Activated CD4-positive, alpha-beta T cell treated with anti-CD3 and anti-CD28 coated beads, Interleukin-2, amount 10 ng/mL, durations not matched to agents 24 days and 14 days (primary cell): ENCODE data around the gene CTNNBL1. TPM values are rescaled to one million over a fixed set of nuclear protein-coding genes. Genes with fewer than 3 reads are reported as not detected.

Experiments used
- DNase-seq: peaks from one replicate; pipeline ENCODE4 v3.0.0; 2022
- H3K27ac Mint-ChIP-seq: one replicate; pipeline ENCODE4 v1.8.0; 2022; ENCODE audit warnings: mild to moderate bottlenecking, mixed read lengths
- H3K27me3 Mint-ChIP-seq: one replicate; pipeline ENCODE4 v1.8.0; 2022; ENCODE audit warnings: mixed read lengths
- H3K36me3 Mint-ChIP-seq: one replicate; pipeline ENCODE4 v1.8.0; 2022; ENCODE audit warnings: low read depth, mild to moderate bottlenecking, mixed read lengths
- H3K4me1 Mint-ChIP-seq: one replicate; pipeline ENCODE4 v1.8.0; 2021; ENCODE audit warnings: mixed read lengths
- H3K4me3 Mint-ChIP-seq: one replicate; pipeline ENCODE4 v1.8.0; 2022; ENCODE audit warnings: mild to moderate bottlenecking, moderate library complexity, mixed read lengths
- H3K9me3 Mint-ChIP-seq: one replicate; pipeline ENCODE4 v1.8.0; 2021; ENCODE audit warnings: mixed read lengths
- intact Hi-C: fragments of 100-400 bp; cut with micrococcal nuclease; formaldehyde crosslinking; loops from one replicate; pipeline ENCODE4 v1.15.1; 2023
- total RNA-seq: library from RNA; stranded (reverse); gene quantifications from 2 replicates; pipeline ENCODE4 v1.2.3, GENCODE V29; 2022

CTNNBL1 gene
- total RNA-seq, 1 donor from 2014 or later = 105 TPM

DNA sequence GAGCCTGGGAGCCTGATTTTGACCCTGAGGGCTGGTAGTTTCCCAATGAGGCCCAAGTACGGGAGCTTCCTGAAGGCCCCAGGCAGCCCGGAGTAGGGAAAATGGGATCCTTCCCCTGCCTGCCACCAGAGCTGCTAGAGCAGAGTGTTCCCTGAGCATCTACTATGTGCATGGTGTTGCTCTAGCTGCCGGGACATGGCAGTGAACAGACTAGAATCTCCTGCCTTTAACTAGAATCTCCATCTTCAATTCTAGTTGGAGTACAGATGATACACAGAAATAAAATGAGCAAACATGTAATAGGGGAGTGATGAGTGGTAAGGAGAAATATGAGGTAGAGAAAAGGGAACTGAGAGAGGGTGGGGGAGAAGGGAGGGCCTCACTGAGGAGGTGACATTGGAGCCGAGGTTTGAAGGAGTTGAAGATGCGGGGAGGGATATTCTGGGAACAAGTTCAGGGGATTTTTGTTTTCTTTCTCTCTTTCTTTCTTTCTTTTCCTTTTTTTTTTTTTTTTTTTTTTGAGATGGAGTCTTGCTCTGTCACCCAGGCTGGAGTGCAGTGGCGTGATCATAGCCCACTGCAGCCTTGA, 227.6 kb downstream of the CTNNBL1 start:
- intact Hi-C loops = no loop called here
- Mint-ChIP-seq H3K27ac (no peak overlapping the region), H3K4me3 (no peak overlapping the region), H3K36me3 (no peaks in the 10 kb centered on the region), H3K27me3 (peaks cover 18% of the 10 kb centered on the region), H3K4me1 (peaks cover 4% of the 10 kb centered on the region), H3K9me3 (no peaks in the 10 kb centered on the region)
- DNase-seq = no peak

Other genes with a start within 250 kb of the CTNNBL1 start
- gene NNAT, start 172.8 kb upstream of the CTNNBL1 start, total RNA-seq = 0.16 TPM in 1 of 2 replicates, not detected in the other
- 31.7 and 31.9 TPM in 2 replicates for gene BLCAP, start 166.2 kb upstream of the CTNNBL1 start, total RNA-seq
- gene VSTM2L, start 209.1 kb downstream of the CTNNBL1 start, total RNA-seq = 0.09 TPM in 1 of 2 replicates, not detected in the other